ENCODE measurements around the gene P2RX2. TPM values are rescaled to one million over a fixed set of nuclear protein-coding genes. Genes with fewer than 3 reads are reported as not detected.

The P2RX2 gene
- total and polyA plus RNA-seq, 5 donors: not detected

Small RNAs within 50 kb of the gene (microRNA-seq; reads per million reads assigned to microRNA genes)
- 0 to 0.42 reads per million in 2 donors for gene MIR6763

Other genes starting within 250 kb of the P2RX2 start
- 10 to 100 TPM; 50.4 to 65.0 (median 54.7) TPM for gene FBRSL1, start 128.6 kb upstream of the P2RX2 start, total RNA-seq
- 36.4 TPM for gene FBRSL1, start 128.6 kb upstream of the P2RX2 start, polyA plus RNA-seq
- gene LRCOL1, start 8.2 kb upstream of the P2RX2 start, total RNA-seq: not detected
- not detected for gene LRCOL1, start 8.2 kb upstream of the P2RX2 start, polyA plus RNA-seq
- gene POLE, start 68.6 kb downstream of the P2RX2 start, total RNA-seq: 10 to 100 TPM; 13.0 to 22.1 (median 15.8) TPM
- 10.6 TPM for gene POLE, start 68.6 kb downstream of the P2RX2 start, polyA plus RNA-seq
- 10 to 100 TPM; 21.6 to 40.1 (median 36.3) TPM for gene PXMP2, start 68.8 kb downstream of the P2RX2 start, total RNA-seq
- gene PXMP2, start 68.8 kb downstream of the P2RX2 start, polyA plus RNA-seq: 36.8 TPM
- gene PGAM5, start 92.1 kb downstream of the P2RX2 start, total RNA-seq: 10 to 100 TPM; 21.2 to 24.0 (median 23.2) TPM
- gene PGAM5, start 92.1 kb downstream of the P2RX2 start, polyA plus RNA-seq: 15.1 TPM
- 10 to 100 TPM; 24.8 to 34.1 (median 26.6) TPM for gene ANKLE2, start 143.1 kb downstream of the P2RX2 start, total RNA-seq
- gene ANKLE2, start 143.1 kb downstream of the P2RX2 start, polyA plus RNA-seq: 17.7 TPM
- 10 to 100 TPM; 28.0 to 49.8 (median 37.2) TPM for gene GOLGA3, start 210.1 kb downstream of the P2RX2 start, total RNA-seq
- 14.6 TPM for gene GOLGA3, start 210.1 kb downstream of the P2RX2 start, polyA plus RNA-seq

All from right cardiac atrium (tissue), 5 donors.